H1 (cell line): ENCODE results near the gene PRKD1. TPM values are rescaled to one million over a fixed set of nuclear protein-coding genes. Genes with fewer than 3 reads are reported as not detected.

ENCODE experiments used
- CTCF ChIA-PET: fragments of 300-600 bp; sonication (Branson Sonifier 250); formaldehyde crosslinking; loops from one replicate; lab custom pipeline; 2021; ENCODE audit not compliant: partially characterized antibody; lab: Charles Lee
- POLR2A ChIA-PET: fragments of 300-600 bp; sonication (Branson Sonifier 250); formaldehyde crosslinking; loops from one replicate; lab custom pipeline; 2021; ENCODE audit warnings: inconsistent platforms; ENCODE audit not compliant: partially characterized antibody; lab: Charles Lee
- DNase-seq, 2 experiments: peaks; one replicate each; pipeline versions ENCODE4 v3.0.0 to v3.0.0-alpha.2; 2010 to 2022; ENCODE audit warnings: low spot score in 2 of 2, low read depth in 1 of 2, mixed read lengths in 1 of 2
- FAIRE-seq: peaks from 2 replicates; lab custom pipeline; 2011; peaks lifted over from hg19 to GRCh38; lab: Jason Lieb, UNC
- H2AFZ ChIP-seq: 2 replicates; pipeline ENCODE4 v1.8.1; 2012; ENCODE audit warnings: low read length, inconsistent platforms
- H2AK5ac ChIP-seq: 2 replicates; pipeline ENCODE4 v1.6.1; 2013; ENCODE audit warnings: low read depth, low read length
- H2BK120ac ChIP-seq: replicated peaks from 2 replicates; pipeline ENCODE3; 2013; ENCODE audit warnings: low read depth, low read length, inconsistent platforms
- H2BK12ac ChIP-seq: 2 replicates; pipeline ENCODE4 v1.6.1; 2013; ENCODE audit warnings: low read depth, low read length
- H2BK15ac ChIP-seq: 2 replicates; pipeline ENCODE4 v1.6.1; 2013; ENCODE audit warnings: low read length
- H2BK20ac ChIP-seq: 2 replicates; pipeline ENCODE4 v1.6.1; 2013; ENCODE audit warnings: low read length
- H2BK5ac ChIP-seq: 2 replicates; pipeline ENCODE4 v1.6.1; 2013; ENCODE audit warnings: low read depth, low read length
- H3K14ac ChIP-seq: 2 replicates; pipeline ENCODE4 v1.6.1; 2013; ENCODE audit warnings: inconsistent platforms; ENCODE audit not compliant: insufficient read length
- H3K18ac ChIP-seq: 2 replicates; pipeline ENCODE4 v1.6.1; 2013; ENCODE audit warnings: low read length; ENCODE audit errors: extremely low read depth
- H3K23ac ChIP-seq: 2 replicates; pipeline ENCODE4 v1.6.1; 2013; ENCODE audit warnings: inconsistent platforms; ENCODE audit not compliant: insufficient read length
- H3K23me2 ChIP-seq: 2 replicates; pipeline ENCODE4 v1.6.1; 2013; ENCODE audit warnings: low read depth, low read length
- H3K27ac ChIP-seq: 2 replicates; pipeline ENCODE4 v1.6.1; 2011; ENCODE audit warnings: low read depth, low read length, inconsistent platforms
- H3K27me3 ChIP-seq, 4 experiments: replicated peaks in 1 of 4; 1 replicate in 1 of 4; 2 replicates in 3 of 4; pipeline versions ENCODE4 v1.6.1 to v1.8.1; 2011 to 2013; ENCODE audit warnings: low read length in 3 of 4, mild to moderate bottlenecking in 3 of 4, inconsistent platforms in 2 of 4, mixed read lengths in 2 of 4, moderate library complexity in 1 of 4; ENCODE audit not compliant: control insufficient read depth in 3 of 4, insufficient read depth in 3 of 4; ENCODE audit errors: extremely low read depth in 1 of 4
- H3K36me3 ChIP-seq, 4 experiments: 2 replicates each; pipeline versions ENCODE4 v1.6.1 to v1.8.1; 2011 to 2013; ENCODE audit warnings: mild to moderate bottlenecking in 4 of 4, low read length in 3 of 4, moderate library complexity in 2 of 4, control low read depth in 1 of 4, inconsistent platforms in 1 of 4; ENCODE audit not compliant: insufficient read depth in 4 of 4, control insufficient read depth in 2 of 4
- H3K4ac ChIP-seq: replicated peaks from 2 replicates; pipeline ENCODE3; 2013; ENCODE audit warnings: low read length, low read depth, mixed read lengths, inconsistent platforms; ENCODE audit not compliant: insufficient read length
- H3K4me1 ChIP-seq, 4 experiments: replicated peaks in 1 of 4; 1 replicate in 1 of 4; 2 replicates in 3 of 4; pipeline versions ENCODE4 v1.6.1 to v1.8.1; 2011 to 2013; ENCODE audit warnings: low read length in 3 of 4, inconsistent platforms in 2 of 4, mixed read lengths in 1 of 4; ENCODE audit not compliant: insufficient read depth in 4 of 4, control insufficient read depth in 3 of 4
- H3K4me2 ChIP-seq, 2 experiments: 2 replicates each; pipeline versions ENCODE4 v1.6.1 to v1.8.1; 2011 to 2013; ENCODE audit warnings: low read depth in 2 of 2, low read length in 2 of 2, control low read depth in 1 of 2, inconsistent platforms in 1 of 2, mild to moderate bottlenecking in 1 of 2; ENCODE audit not compliant: insufficient read depth in 1 of 2
- H3K4me3 ChIP-seq, 4 experiments: fragments of 200-600, 300-600 bp in 1 of 4; sonication (generic), shearing (Covaris generic), sonication (Bioruptor Twin) in 1 of 4; 2 replicates each; pipeline versions ENCODE4 v1.5.1 to v1.8.1; 2011 to 2016; ENCODE audit warnings: low read length in 4 of 4, low read depth in 3 of 4, control low read depth in 2 of 4, inconsistent platforms in 2 of 4, mild to moderate bottlenecking in 2 of 4, mixed read lengths in 1 of 4, moderate library complexity in 1 of 4; ENCODE audit not compliant: insufficient read depth in 2 of 4; ENCODE audit errors: extremely low read depth in 1 of 4
- H3K56ac ChIP-seq: replicated peaks from 2 replicates; pipeline ENCODE3; 2013; ENCODE audit warnings: low read depth, mild to moderate bottlenecking, mixed read lengths, low read length, inconsistent platforms; ENCODE audit not compliant: insufficient read length
- H3K79me1 ChIP-seq: 2 replicates; pipeline ENCODE4 v1.6.1; 2013; ENCODE audit warnings: low read depth, low read length, control low read depth
- H3K79me2 ChIP-seq, 2 experiments: 2 replicates each; pipeline versions ENCODE4 v1.6.1 to v1.8.1; 2012 to 2013; ENCODE audit warnings: low read length in 2 of 2, mild to moderate bottlenecking in 2 of 2, inconsistent platforms in 1 of 2; ENCODE audit not compliant: insufficient read depth in 2 of 2, control insufficient read depth in 1 of 2
- H3K9ac ChIP-seq, 4 experiments: replicated peaks in 1 of 4; 1 replicate in 1 of 4; 2 replicates in 3 of 4; pipeline versions ENCODE4 v1.6.1 to v1.8.1; 2011 to 2013; ENCODE audit warnings: low read depth in 3 of 4, low read length in 3 of 4, control low read depth in 2 of 4, mild to moderate bottlenecking in 2 of 4, moderate library complexity in 2 of 4, inconsistent platforms in 1 of 4; ENCODE audit errors: extremely low read depth in 1 of 4
- H3K9me3 ChIP-seq, 2 experiments: 2 replicates each; pipeline versions ENCODE4 v1.6.1 to v1.8.1; 2012 to 2013; ENCODE audit warnings: mild to moderate bottlenecking in 2 of 2, moderate library complexity in 2 of 2, control low read depth in 1 of 2, inconsistent platforms in 1 of 2, low read depth in 1 of 2, low read length in 1 of 2, mixed read lengths in 1 of 2; ENCODE audit not compliant: insufficient read depth in 2 of 2
- H4K20me1 ChIP-seq, 2 experiments: replicated peaks in 1 of 2; 2 replicates each; pipeline versions ENCODE3 to v1.8.1; 2011 to 2013; ENCODE audit warnings: inconsistent platforms in 2 of 2, low read length in 2 of 2, mild to moderate bottlenecking in 1 of 2; ENCODE audit not compliant: insufficient read depth in 2 of 2, control insufficient read depth in 1 of 2
- H4K5ac ChIP-seq: 2 replicates; pipeline ENCODE4 v1.6.1; 2013; ENCODE audit warnings: low read length, low read depth, mixed read lengths, inconsistent platforms; ENCODE audit not compliant: insufficient read length
- H4K8ac ChIP-seq: 2 replicates; pipeline ENCODE4 v1.8.0; 2013; ENCODE audit warnings: mild to moderate bottlenecking, moderate library complexity, low read length, inconsistent platforms; ENCODE audit not compliant: insufficient read depth; ENCODE audit errors: extremely low read depth
- H4K91ac ChIP-seq: replicated peaks from 2 replicates; pipeline ENCODE3; 2013; ENCODE audit warnings: low read length, mixed read lengths, inconsistent platforms; ENCODE audit not compliant: insufficient read length
- KDM1A ChIP-seq: fragments of 200-600, 300-600 bp; sonication (generic); IDR thresholded peaks from 2 replicates; pipeline ENCODE4 v1.7.1; 2016; ENCODE audit warnings: mild to moderate bottlenecking, low read length, borderline replicate concordance
- SRF ChIP-seq: IDR thresholded peaks from 2 replicates; pipeline ENCODE4 v1.6.1; 2011; ENCODE audit warnings: mild to moderate bottlenecking, low read depth, low read length, moderate library complexity
- WGBS, 2 experiments: shearing (Covaris generic) in 1 of 2; methylation state at CpG; one replicate each; pipeline versions ENCODE4 v1.1.6 to v1.1.7; 2013 to 2015; ENCODE audit warnings: low lambda C conversion rate in 2 of 2, mixed read lengths in 2 of 2, inconsistent platforms in 1 of 2, low coverage in 1 of 2, missing lambda C conversion rate in 1 of 2; ENCODE audit not compliant: insufficient replicate concordance in 2 of 2, insufficient coverage in 1 of 2, insufficient read length in 1 of 2; ENCODE audit errors: extremely low coverage in 1 of 2, missing lambda C conversion rate in 1 of 2; 5-methylcytosine and 5-hydroxymethylcytosine counted together
- polyA plus RNA-seq, 7 experiments: library from polyadenylated mRNA; depleted of rRNA in 3 of 7; stranded (reverse) in 5 of 7; unstranded in 2 of 7; fragments of >200 nt in 5 of 7; fragments of 200-250 nt in 2 of 7; gene quantifications; 1 replicate in 5 of 7; 2 replicates in 1 of 7; 4 replicates in 1 of 7; pipeline versions ENCODE4 v1.2.1 to v1.2.3, GENCODE V29; 2011 to 2013; ENCODE audit warnings: missing spikeins in 2 of 7, mixed read lengths in 2 of 7
- total RNA-seq: library from RNA; stranded (reverse); fragmentation: NEBNext Ultra II Directional; extraction: Animal tissue kit (Norgen Biotek cat#: 25700); gene quantifications from 2 replicates; pipeline ENCODE4 v1.2.1, GENCODE V29; 2021
- TF ChIP-seq, protein P1 (sequence below): IDR thresholded peaks from 2 replicates; pipeline ENCODE4 v1.6.1; 2012; ENCODE audit warnings: inconsistent platforms

Gene PRKD1
- total and polyA plus RNA-seq, 2 of the 8 experiments (the other 6 are each of a cell fraction or from before 2014, with no cell fraction given), result 3.6 to 6.8 TPM

GRCh38 chr14:29851397-29851796, 76.2 kb downstream of the PRKD1 start:
- H4K91ac ChIP-seq, result no peak overlapping the region
- no peaks in the 10 kb centered on the region; the same call in 1 of the 2 replicates for H3K23me2 ChIP-seq
- no peak overlapping the region for H3K56ac ChIP-seq
- 97% methylated on average over 3 of the region's 3 CpGs; no CpG with 5 or more reads in 1 of the 2 experiments for WGBS, 2 experiments
- no peaks in the 10 kb centered on the region for H3K27me3 ChIP-seq
- H3K36me3 ChIP-seq, result peaks cover 0 to 1% (median 0%) of the 10 kb centered on the region in 4 experiments; a peak in 1 of 8 replicates
- no peak overlapping the region for H3K9ac ChIP-seq
- no peak overlapping the region for H2AFZ ChIP-seq
- no peaks in the 10 kb centered on the region for H3K4me1 ChIP-seq
- H2BK120ac ChIP-seq, result no peak overlapping the region
- no peak overlapping the region for H3K18ac ChIP-seq
- H3K9me3 ChIP-seq, result peaks cover 6 to 10% of the 10 kb centered on the region in 2 experiments; a peak in 1 of 4 replicates
- H3K14ac ChIP-seq, result no peak overlapping the region
- H3K4me3 ChIP-seq, result no peak overlapping the region
- no peak overlapping the region for H4K8ac ChIP-seq
- no peaks in the 10 kb centered on the region for H4K20me1 ChIP-seq
- H3K79me2 ChIP-seq, result no peaks in the 10 kb centered on the region
- H3K4me2 ChIP-seq, result no peak overlapping the region
- no peak overlapping the region for H4K5ac ChIP-seq
- H2AK5ac ChIP-seq, result no peak overlapping the region
- no peaks in the 10 kb centered on the region for H3K79me1 ChIP-seq
- ChIA-PET CTCF (no interaction called here), POLR2A (no interaction called here)
- H3K4ac ChIP-seq, result no peak overlapping the region
- H3K27ac ChIP-seq, result no peak overlapping the region
- no peak overlapping the region for H3K23ac ChIP-seq
- no peak overlapping the region for H2BK5ac ChIP-seq
- no peak overlapping the region for H2BK20ac ChIP-seq
- no peak for DNase-seq
- H2BK12ac ChIP-seq, result no peak overlapping the region
- FAIRE-seq, result no peak
- H2BK15ac ChIP-seq, result no peak overlapping the region
- no peak for TF ChIP-seq SRF
- TF ChIP-seq, protein P1, sequence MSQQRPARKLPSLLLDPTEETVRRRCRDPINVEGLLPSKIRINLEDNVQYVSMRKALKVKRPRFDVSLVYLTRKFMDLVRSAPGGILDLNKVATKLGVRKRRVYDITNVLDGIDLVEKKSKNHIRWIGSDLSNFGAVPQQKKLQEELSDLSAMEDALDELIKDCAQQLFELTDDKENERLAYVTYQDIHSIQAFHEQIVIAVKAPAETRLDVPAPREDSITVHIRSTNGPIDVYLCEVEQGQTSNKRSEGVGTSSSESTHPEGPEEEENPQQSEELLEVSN, result no peak
- TF ChIP-seq KDM1A, result no peak
